Fibroblast of upper back skin (primary cell): Measurements from ENCODE around the gene P2RX4.
"Not testable (repeated sequence)": the region's sequence is repeated elsewhere in the genome, so short reads cannot be mapped to it uniquely, and the experiment has no call there.

ENCODE experiments used
- DNase-seq: peaks from one replicate; pipeline ENCODE4 v3.0.0-alpha.2; 2013

P2RX4 gene

GRCh38 chr12:121189619-121190155, 20.2 kb upstream of the P2RX4 start:
- DNase-seq: no peak

GRCh38 chr12:121190523-121191031, 19.4 kb upstream of the P2RX4 start:
- peak; percentile 97 for DNase-seq

DNA sequence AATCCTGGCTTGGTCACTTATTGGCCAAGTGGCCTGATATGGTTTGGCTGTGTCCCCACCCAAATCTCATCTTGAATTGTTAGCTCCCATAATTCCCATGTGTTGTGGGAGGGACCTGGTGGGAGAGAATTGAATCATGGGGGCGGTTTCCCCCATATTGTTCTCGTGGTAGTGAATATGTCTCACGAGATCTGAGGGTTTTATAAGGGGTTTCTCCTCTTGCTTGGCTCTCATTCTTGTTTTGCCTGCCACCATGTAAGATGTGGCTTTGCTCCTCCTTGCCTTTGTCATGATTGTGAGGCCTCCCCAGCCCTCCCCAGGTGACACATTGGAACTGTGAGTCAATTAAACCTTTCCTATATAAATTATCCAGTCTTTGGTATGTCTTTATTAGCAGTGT, 18.8 kb upstream of the P2RX4 start:
- DNase-seq: no peak

DNA sequence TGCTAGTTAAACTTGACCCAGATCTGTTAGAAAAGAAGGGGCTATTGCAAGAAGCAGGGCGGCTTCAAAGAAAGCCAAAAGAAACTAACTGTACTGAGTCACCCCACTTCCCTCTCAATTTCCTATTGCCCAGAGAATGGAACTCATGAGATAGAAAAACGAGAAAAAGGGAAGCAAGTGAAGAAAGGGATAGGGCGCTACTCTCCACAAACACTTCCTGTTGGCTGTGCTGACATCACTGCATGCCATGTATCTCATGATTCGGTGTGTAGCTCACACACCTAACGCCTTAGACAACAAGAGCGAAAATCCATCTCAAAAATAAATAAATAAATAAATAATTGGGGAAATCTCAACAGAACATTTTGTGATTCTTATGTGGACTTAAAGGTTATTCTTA, 13.0 kb upstream of the P2RX4 start:
- no peak for DNase-seq

DNA sequence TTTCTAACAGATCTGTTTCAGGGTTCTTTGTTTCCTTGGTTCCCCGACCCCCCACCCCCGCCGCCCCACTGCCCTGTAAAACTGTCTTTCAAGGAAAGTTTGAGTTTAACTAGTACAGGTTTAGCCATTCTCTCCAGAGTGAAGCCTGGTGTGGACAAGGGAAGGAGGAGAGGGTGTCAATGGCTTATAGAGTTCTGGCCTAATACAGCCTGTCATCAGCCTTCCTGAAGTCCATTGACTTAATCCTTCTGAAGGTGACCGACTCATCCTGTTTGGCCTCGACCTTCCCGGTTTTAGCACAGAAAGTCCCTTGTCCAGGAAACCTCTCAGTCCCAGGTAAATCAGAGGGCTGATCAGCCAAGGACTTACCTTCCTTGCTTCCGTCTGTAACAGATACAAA, 11.0 kb upstream of the P2RX4 start:
- DNase-seq: no peak

- not testable (repeated sequence) for DNase-seq
Observed at GRCh38 chr12:121201140-121201539, 8.8 kb upstream of the P2RX4 start.

DNA sequence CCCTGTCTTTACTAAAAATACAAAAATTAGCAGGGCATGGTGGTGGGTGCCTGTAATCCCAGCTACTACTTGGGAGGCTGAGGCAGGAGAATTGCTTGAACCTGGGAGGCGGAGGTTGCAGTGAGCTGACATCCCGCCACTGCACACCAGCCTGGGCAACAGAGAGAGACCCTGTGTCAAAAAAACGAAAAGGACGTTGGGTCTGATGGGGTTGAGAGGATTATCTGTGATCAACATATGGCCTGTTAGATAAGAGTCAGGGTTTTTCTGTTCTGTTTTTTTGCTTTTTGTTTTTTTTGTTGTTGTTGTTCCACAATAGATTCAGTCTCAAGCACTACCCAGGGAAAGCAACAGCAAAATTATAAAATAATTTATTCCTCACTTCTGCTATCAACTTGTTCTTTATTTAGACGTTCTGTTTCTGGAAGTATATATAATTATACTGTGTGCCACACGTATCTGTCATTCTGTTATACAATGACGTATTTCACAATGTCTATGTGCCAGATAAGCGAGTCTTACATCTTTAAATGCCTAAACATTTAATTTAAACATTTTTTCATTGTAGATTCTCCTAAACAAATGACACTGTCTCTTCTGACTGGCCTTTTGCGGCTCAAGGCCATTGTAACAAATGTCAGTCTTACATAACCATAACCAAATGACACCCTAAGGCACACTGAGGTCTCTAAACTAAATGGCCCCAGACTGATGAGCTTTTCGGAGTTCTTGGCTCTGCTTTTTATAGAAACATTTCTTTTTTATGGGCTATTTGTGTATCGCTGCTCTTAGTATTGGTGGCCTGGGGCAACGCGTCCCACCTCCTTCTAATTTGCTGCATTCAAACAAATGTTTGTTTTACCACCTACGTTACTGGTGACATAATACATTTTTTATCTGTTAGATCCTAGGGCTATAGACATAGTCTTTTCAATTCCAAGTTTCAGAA, 7.2 kb upstream of the P2RX4 start:
- DNase-seq: no peak

GRCh38 chr12:121203482-121203881, 6.4 kb upstream of the P2RX4 start:
- no peak for DNase-seq

DNA sequence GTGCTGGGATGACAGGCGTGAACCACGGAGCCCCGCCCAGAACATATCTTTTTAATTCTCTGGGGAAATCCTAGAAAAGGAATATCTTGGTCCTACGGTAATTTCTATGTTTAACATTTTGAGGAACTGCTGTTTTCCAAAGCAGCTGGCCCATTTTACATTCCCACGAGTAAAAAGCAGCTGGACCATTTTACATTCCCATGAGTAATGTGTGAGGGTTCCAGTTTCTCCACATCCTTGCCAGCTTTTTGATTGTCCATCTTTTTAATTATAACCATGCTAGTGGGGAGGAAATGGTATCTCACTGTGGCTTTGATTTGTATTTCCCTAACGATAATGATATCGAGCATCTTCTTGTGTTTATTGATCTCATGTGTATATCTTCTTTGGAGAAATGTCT, 4.4 kb upstream of the P2RX4 start:
- DNase-seq: no peak

GRCh38 chr12:121208571-121208970, 1.4 kb upstream of the P2RX4 start:
- DNase-seq: not testable (repeated sequence)

- no peak for DNase-seq
Observed at GRCh38 chr12:121209221-121209620, 708 bp upstream of the P2RX4 start.

- no peak for DNase-seq
Observed at GRCh38 chr12:121212875-121213274, 2.9 kb downstream of the P2RX4 start.

DNA sequence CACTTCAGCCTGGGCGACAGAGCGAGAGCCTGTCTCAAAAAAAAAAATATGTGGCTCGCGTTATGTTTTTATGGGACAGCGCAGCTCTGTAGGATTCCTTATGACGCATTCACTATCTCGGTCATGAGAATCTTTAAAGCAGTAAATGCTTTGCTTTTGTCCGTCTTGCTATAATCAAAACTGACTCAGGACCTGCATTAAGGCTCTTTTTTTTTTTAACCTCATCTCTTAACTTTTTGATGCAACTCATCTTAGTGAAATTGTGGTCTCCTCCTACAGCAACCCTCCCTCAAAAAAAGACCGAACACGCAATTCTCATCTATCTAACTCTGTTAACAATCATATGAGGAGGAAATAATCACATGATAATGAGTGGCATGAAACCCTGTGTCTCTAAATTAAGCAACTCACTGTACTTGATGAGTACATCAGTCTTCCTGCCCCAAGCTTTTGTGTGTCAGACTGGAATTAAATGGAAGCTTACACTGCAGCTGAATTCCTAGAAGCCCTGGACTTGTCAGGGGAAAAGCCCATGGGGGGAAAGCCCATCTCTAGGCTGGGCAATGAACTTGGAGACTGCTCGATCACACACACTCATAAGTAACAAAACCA, 4.3 kb downstream of the P2RX4 start:
- peak; percentile 20 for DNase-seq

GRCh38 chr12:121214855-121215745, 5.2 kb downstream of the P2RX4 start:
- DNase-seq: peak; percentile 74

GRCh38 chr12:121216102-121216501, 6.2 kb downstream of the P2RX4 start:
- no peak for DNase-seq

DNA sequence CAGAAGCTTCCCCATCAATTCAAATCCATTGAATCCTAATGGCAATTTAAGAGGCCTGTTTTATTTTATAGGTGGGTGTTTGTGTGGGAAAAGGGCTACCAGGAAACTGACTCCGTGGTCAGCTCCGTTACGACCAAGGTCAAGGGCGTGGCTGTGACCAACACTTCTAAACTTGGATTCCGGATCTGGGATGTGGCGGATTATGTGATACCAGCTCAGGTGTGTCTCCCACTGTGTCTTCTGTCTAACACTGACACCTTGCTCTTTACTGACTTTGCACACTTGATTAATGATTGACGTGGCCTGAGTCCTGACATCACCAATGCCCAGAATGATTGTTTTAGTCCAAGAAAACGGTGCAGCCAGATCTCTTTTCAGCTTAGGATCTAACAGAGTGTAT, 7.1 kb downstream of the P2RX4 start:
- DNase-seq: no peak

DNA sequence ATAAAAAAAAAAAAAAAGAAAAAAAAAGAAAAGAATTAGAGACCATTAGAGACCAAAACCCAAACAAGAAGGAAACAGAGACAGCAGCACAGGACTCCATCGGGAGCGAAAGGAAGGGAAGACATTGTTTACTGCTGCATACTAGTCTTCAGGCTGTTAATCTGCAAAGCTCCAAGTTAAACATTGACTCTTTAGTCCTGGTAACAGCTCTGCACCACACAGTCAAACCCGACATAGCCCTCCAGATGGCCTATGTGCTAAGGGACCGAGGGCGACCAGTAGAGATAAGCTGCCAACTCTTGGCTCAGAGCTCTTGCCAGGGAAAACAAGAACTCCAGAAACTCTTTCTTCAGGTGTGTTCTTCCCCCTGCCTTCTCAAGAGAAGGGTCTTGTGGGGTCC, 7.8 kb downstream of the P2RX4 start:
- DNase-seq: no peak

DNA sequence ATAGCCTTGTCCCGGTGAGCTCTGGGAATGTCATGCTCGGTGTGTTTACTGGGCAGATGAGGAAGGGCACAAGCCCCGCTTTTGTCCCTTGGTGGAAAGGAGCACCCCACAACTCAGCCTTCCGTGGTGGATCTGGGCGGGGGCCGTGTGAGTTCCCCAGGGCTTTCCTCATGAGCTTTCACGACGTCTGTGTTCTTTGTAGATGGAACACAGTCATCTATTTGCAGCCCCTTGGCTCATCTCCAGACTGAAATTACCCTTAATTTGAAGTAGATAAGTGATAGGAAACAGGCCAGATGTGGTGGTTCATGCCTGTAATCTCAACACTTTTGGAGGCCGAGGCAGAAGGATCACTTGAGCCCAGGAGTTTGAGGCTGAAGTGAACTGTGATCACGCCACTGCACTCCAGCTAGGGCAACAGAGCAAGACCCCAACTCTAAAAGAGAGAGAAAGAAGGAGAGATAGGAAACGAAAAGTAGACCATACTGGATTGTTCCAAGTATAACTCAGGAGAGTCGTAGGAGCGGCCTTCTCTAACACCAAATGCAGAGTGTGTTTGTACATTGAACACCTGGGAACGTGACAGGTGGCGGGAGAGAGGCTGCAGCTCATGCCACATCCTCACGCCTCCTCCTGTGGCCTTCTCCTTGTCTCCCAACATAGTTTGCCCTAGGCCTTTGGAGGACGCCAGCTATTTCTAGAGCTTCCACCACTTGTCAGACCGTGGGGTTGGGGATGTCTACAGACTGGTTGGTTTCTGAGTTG, 8.8 kb downstream of the P2RX4 start:
- no peak for DNase-seq

GRCh38 chr12:121219353-121219986, 9.5 kb downstream of the P2RX4 start:
- DNase-seq: no peak

- DNase-seq: no peak
Observed at GRCh38 chr12:121222847-121223246, 12.9 kb downstream of the P2RX4 start.
